GM18520 (cell line): Measurements from ENCODE around the gene RTN4RL1.

Experiments used
- ATAC-seq: cut with Tn5 transposase; IDR thresholded peaks from one replicate; pipeline ENCODE4 v1.9.1; 2021; ENCODE audit not compliant: unreplicated experiment

The RTN4RL1 gene

GRCh38 chr17:2059547-2060384 lies 34.6 kb upstream of the RTN4RL1 start:
- no peak for ATAC-seq

- no peak for ATAC-seq
Measured at GRCh38 chr17:2058586-2059546, 33.7 kb upstream of the RTN4RL1 start.

- no peak for ATAC-seq
Measured at GRCh38 chr17:2057760-2058585, 32.8 kb upstream of the RTN4RL1 start.

- no peak for ATAC-seq
Measured at GRCh38 chr17:2057175-2057759, 32.1 kb upstream of the RTN4RL1 start.

GRCh38 chr17:2056206-2057174 lies 31.4 kb upstream of the RTN4RL1 start:
- no peak for ATAC-seq

- ATAC-seq: no peak
Measured at GRCh38 chr17:2055292-2056205, 30.4 kb upstream of the RTN4RL1 start.

- peak; percentile 30 for ATAC-seq
Measured at GRCh38 chr17:2054512-2055291, 29.6 kb upstream of the RTN4RL1 start, which contains the start of gene HIC1. TSS of gene HIC1 (plus strand) at chr17:2055103. CDS start at chr17:2056691, 1,588 bp downstream.

- no peak for ATAC-seq
Measured at GRCh38 chr17:2054262-2054511, 29.1 kb upstream of the RTN4RL1 start.

- ATAC-seq: no peak
Measured at GRCh38 chr17:2053380-2054261, 28.5 kb upstream of the RTN4RL1 start.

- no peak for ATAC-seq
Measured at GRCh38 chr17:2051933-2052559, 26.9 kb upstream of the RTN4RL1 start.

- no peak for ATAC-seq
Measured at GRCh38 chr17:2051061-2051932, 26.2 kb upstream of the RTN4RL1 start.

GRCh38 chr17:2050300-2051060 lies 25.3 kb upstream of the RTN4RL1 start:
- ATAC-seq: peak; percentile 10

GRCh38 chr17:2049333-2050299 lies 24.5 kb upstream of the RTN4RL1 start:
- ATAC-seq: peak; percentile 47
